ENCODE measurements around the gene PSME3. TPM values are rescaled to one million over a fixed set of nuclear protein-coding genes. Genes with fewer than 3 reads are reported as not detected.
A peak's percentile ranks its signal among the peaks of the same experiment; 100 is the strongest.
"Not testable (repeated sequence)": the region's sequence is repeated elsewhere in the genome, so short reads cannot be mapped to it uniquely, and the experiment has no call there.

Gene PSME3
- total and polyA plus RNA-seq, 8 donors = 66.2 to 131 (median 80.5) TPM

GRCh38 chr17:42868338-42868737 lies 35.1 kb downstream of the PSME3 start:
- no peaks in the 10 kb centered on the region for H3K27me3 ChIP-seq
- ATAC-seq (no peak), DNase-seq (no peak)
- intact Hi-C loops (cut with DNase I) = no loop called here
- no peaks in the 10 kb centered on the region for H3K36me3 ChIP-seq
- peaks cover 0 to 6% of the 10 kb centered on the region in 2 donors for H3K4me1 ChIP-seq
- H3K9me3 ChIP-seq = peaks cover 0 to 6% of the 10 kb centered on the region in 2 donors
- no peak overlapping the region for H3K4me3 ChIP-seq
- no peak overlapping the region for H3K27ac ChIP-seq
- no peak for TF ChIP-seq CTCF (IDR thresholded peaks at IDR 0.05)

GRCh38 chr17:42871647-42872046 lies 38.5 kb downstream of the PSME3 start:
- intact Hi-C loops (cut with DNase I) = no loop called here
- no peak overlapping the region for H3K4me3 ChIP-seq
- no peaks in the 10 kb centered on the region for H3K4me1 ChIP-seq
- peaks cover 0 to 6% of the 10 kb centered on the region in 2 donors for H3K9me3 ChIP-seq
- no peak overlapping the region for H3K27ac ChIP-seq
- H3K36me3 ChIP-seq = no peaks in the 10 kb centered on the region
- no peak for ATAC-seq
- TF ChIP-seq CTCF (IDR thresholded peaks at IDR 0.05) = no peak
- no peaks in the 10 kb centered on the region for H3K27me3 ChIP-seq
- DNase-seq = no peak

DNA sequence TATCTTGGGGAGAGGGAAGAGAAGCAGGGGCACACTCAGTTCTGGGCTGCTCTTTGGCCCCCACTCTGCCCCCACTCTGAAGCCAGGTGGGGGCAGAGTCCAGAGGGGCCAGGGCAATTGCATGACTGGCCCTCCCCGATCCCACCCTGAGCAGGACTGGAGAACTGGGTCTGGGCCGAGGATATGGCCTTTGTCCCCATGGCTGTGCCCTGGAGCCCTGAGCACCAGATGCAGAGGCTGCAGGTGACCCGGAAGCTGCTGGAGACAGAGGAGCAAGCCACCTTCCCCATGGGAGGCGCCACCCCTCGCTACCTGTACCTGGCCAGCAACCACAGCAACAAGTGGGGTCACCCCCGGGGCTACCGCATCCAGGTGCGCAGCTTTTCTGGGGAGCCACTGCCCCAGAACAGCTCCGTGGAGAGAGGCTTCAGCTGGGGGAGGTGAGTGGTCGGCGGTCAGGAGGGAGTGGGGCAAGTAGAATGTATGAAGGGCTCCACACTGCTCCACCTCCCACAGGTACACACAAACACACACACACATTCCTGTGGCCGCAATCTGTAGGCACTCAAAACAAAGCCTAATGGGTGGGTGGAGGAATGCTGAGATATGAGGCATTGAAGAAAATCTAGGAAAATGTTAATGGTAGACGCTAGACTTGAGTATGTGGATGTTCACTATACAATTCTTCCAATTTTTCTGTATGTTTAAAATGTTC lies 39.2 kb downstream of the PSME3 start:
- no peak for ATAC-seq
- no peaks in the 10 kb centered on the region for H3K36me3 ChIP-seq
- H3K4me3 ChIP-seq = no peak overlapping the region
- TF ChIP-seq CTCF (IDR thresholded peaks at IDR 0.05) = no peak
- H3K27ac ChIP-seq = no peak overlapping the region
- no peak for DNase-seq
- no peaks in the 10 kb centered on the region for H3K27me3 ChIP-seq
- H3K4me1 ChIP-seq = no peaks in the 10 kb centered on the region
- peaks cover 0 to 6% of the 10 kb centered on the region in 2 donors for H3K9me3 ChIP-seq
- intact Hi-C loops (cut with DNase I) = no loop called here

DNA sequence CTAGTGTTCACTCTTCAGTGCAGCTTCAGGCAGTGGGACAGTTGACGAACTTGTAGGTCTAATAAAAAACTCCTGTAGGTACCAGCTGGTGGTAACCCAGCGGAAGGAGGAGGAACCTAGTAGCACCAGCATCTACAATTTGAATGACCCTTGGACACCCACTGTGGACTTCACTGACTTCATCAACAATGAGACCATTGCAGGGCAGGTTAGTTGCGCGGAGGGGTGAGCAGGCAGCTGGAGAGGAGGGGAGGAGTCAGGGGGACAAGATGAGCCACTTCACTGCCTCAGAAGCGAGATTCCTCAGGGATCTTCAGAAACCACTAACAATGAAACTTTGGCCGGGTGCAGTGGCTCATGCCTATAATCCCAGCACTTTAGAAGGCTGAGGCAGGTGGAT lies 40.1 kb downstream of the PSME3 start:
- intact Hi-C loops (cut with DNase I) = no loop called here
- no peak for ATAC-seq
- no peak overlapping the region for H3K27ac ChIP-seq

GRCh38 chr17:42873932-42874695 lies 40.9 kb downstream of the PSME3 start:
- H3K4me3 ChIP-seq; H3K27me3 ChIP-seq; H3K36me3 ChIP-seq; H3K27ac ChIP-seq; H3K4me1 ChIP-seq; H3K9me3 ChIP-seq; intact Hi-C loops (cut with DNase I); ATAC-seq: not testable (repeated sequence)
- peak in 2 of 4 donors; percentile 71 to 72 for DNase-seq

More for the DNA sequence above, 40.1 kb downstream of the PSME3 start:
- Histone ChIP-seq H3K36me3 (no peaks in the 10 kb centered on the region), H3K4me1 (no peaks in the 10 kb centered on the region), H3K9me3 (peaks cover 0 to 6% of the 10 kb centered on the region in 2 donors), H3K27me3 (no peaks in the 10 kb centered on the region), H3K4me3 (no peak overlapping the region)
- no peak for TF ChIP-seq CTCF (IDR thresholded peaks at IDR 0.05)
- no peak for DNase-seq
